ENCODE results near the gene GPATCH1. TPM values are rescaled to one million over a fixed set of nuclear protein-coding genes. Genes with fewer than 3 reads are reported as not detected.

The GPATCH1 gene
- total RNA-seq, 1 donor from 2014 or later = 4.4 TPM

GRCh38 chr19:33134571-33135041 lies 53.6 kb downstream of the GPATCH1 start:
- DNase-seq (ENCODE audit: low spot score in 2 of 2) = no peak
- H3K4me1 ChIP-seq = no peaks in the 10 kb centered on the region
- no peak overlapping the region for H3K4me3 ChIP-seq
- no peaks in the 10 kb centered on the region for H3K27me3 ChIP-seq
- peaks cover 6 to 14% of the 10 kb centered on the region in 2 donors for H3K36me3 ChIP-seq
- no peaks in the 10 kb centered on the region for H3K9me3 ChIP-seq
- intact Hi-C loops (cut with DNase I) = no loop called here
- H3K27ac ChIP-seq = no peak overlapping the region
- TF ChIP-seq, protein P1, sequence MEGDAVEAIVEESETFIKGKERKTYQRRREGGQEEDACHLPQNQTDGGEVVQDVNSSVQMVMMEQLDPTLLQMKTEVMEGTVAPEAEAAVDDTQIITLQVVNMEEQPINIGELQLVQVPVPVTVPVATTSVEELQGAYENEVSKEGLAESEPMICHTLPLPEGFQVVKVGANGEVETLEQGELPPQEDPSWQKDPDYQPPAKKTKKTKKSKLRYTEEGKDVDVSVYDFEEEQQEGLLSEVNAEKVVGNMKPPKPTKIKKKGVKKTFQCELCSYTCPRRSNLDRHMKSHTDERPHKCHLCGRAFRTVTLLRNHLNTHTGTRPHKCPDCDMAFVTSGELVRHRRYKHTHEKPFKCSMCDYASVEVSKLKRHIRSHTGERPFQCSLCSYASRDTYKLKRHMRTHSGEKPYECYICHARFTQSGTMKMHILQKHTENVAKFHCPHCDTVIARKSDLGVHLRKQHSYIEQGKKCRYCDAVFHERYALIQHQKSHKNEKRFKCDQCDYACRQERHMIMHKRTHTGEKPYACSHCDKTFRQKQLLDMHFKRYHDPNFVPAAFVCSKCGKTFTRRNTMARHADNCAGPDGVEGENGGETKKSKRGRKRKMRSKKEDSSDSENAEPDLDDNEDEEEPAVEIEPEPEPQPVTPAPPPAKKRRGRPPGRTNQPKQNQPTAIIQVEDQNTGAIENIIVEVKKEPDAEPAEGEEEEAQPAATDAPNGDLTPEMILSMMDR (IDR thresholded peaks at IDR 0.05) = no peak

- intact Hi-C loops (cut with DNase I) = no loop called here
- Histone ChIP-seq H3K27ac (no peak overlapping the region), H3K36me3 (no peaks in the 10 kb centered on the region), H3K4me1 (no peaks in the 10 kb centered on the region), H3K9me3 (no peaks in the 10 kb centered on the region), H3K27me3 (no peaks in the 10 kb centered on the region), H3K4me3 (no peak overlapping the region)
- no peak for DNase-seq (ENCODE audit: low spot score in 2 of 2)
- TF ChIP-seq, protein P1 (IDR thresholded peaks at IDR 0.05) = no peak
These were observed 58.2 kb downstream of the GPATCH1 start for GRCh38 chr19:33139165-33139564.

GRCh38 chr19:33143897-33144405 lies 63.0 kb downstream of the GPATCH1 start:
- TF ChIP-seq, protein P1 (IDR thresholded peaks at IDR 0.05) = peak; percentile 84 to 95 (median 93)
- Histone ChIP-seq H3K9me3 (no peaks in the 10 kb centered on the region), H3K4me3 (no peak overlapping the region), H3K27me3 (no peaks in the 10 kb centered on the region), H3K27ac (no peak overlapping the region), H3K4me1 (no peaks in the 10 kb centered on the region), H3K36me3 (no peaks in the 10 kb centered on the region)
- DNase-seq (ENCODE audit: low spot score in 2 of 2) = peak in 1 of 2 donors; percentile 77
- intact Hi-C loops (cut with DNase I) = loop anchor here (1.0 to 10.0 kb wide), 4 partner anchors 40 to 261 kb away; partner anchors contain the start of genes CEBPA and LRP3

GRCh38 chr19:33146209-33146608 lies 65.2 kb downstream of the GPATCH1 start:
- H3K9me3 ChIP-seq = no peaks in the 10 kb centered on the region
- H3K4me1 ChIP-seq = no peaks in the 10 kb centered on the region
- TF ChIP-seq, protein P1 (IDR thresholded peaks at IDR 0.05) = no peak
- no peak overlapping the region for H3K27ac ChIP-seq
- H3K27me3 ChIP-seq = no peaks in the 10 kb centered on the region
- H3K36me3 ChIP-seq = no peaks in the 10 kb centered on the region
- no peak for DNase-seq (ENCODE audit: low spot score in 2 of 2)
- intact Hi-C loops (cut with DNase I) = loop anchor here (10.0 kb wide), 2 partner anchors 159 to 259 kb away; partner anchors contain the start of gene CEBPA
- H3K4me3 ChIP-seq = no peak overlapping the region

GRCh38 chr19:33147538-33147937 lies 66.6 kb downstream of the GPATCH1 start:
- Histone ChIP-seq H3K4me3 (no peak overlapping the region), H3K9me3 (no peaks in the 10 kb centered on the region), H3K27me3 (no peaks in the 10 kb centered on the region), H3K4me1 (no peaks in the 10 kb centered on the region), H3K36me3 (no peaks in the 10 kb centered on the region), H3K27ac (no peak overlapping the region)
- DNase-seq (ENCODE audit: low spot score in 2 of 2) = no peak
- intact Hi-C loops (cut with DNase I) = loop anchor here (10.0 kb wide), 2 partner anchors 157 to 257 kb away; partner anchors contain the start of gene CEBPA
- TF ChIP-seq, protein P1 (IDR thresholded peaks at IDR 0.05) = no peak
